Measurements from ENCODE around the gene PDGFA.
"Not testable (repeated sequence)": the region's sequence is repeated elsewhere in the genome, so short reads cannot be mapped to it uniquely, and the experiment has no call there.

Gene PDGFA

DNA sequence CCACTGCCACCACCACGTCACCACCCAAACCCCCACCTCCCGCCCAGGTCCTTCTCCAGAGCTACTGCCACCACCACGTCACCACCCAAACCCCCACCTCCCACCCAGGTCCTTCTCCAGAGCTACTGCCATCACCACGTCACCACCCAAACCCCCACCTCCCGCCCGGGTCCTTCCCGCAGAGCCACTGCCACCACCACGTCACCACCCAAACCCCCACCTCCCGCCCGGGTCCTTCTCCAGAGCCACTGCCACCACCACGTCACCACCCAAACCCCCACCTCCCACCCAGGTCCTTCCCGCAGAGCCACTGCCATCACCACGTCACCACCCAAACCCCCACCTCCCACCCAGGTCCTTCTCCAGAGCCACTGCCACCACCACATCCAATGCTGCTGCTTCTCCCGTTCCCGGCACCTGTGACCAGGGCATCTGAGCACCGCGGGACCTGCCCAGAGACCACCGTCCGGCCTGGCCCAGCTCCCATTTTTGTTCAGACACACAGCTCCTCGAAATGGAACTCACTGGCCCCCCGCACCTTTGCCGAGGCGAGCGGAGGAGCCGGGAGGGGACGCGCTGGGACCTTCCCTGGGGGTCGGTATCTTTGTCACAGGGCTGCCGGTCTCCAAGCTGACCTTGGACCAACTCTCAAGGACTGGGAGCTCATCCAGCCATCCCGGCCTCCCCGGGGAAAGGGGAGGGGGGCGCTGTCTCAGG is 32.7 kb upstream of the PDGFA start:
- not testable (repeated sequence) for DNase-seq (ENCODE audit: low read depth)

DNA sequence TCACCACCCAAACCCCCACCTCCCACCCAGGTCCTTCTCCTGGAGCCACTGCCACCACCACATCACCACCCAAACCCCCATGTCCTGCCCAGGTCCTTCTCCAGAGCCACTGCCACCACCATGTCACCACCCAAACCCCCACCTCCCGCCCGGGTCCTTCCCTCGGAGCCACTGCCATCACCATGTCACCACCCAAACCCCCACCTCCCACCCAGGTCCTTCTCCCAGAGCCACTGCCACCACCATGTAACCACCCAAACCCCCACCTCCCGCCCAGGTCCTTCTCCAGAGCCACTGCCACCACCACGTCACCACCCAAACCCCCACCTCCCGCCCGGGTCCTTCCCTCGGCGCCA is 31.9 kb upstream of the PDGFA start:
- not testable (repeated sequence) for DNase-seq (ENCODE audit: low read depth)

DNA sequence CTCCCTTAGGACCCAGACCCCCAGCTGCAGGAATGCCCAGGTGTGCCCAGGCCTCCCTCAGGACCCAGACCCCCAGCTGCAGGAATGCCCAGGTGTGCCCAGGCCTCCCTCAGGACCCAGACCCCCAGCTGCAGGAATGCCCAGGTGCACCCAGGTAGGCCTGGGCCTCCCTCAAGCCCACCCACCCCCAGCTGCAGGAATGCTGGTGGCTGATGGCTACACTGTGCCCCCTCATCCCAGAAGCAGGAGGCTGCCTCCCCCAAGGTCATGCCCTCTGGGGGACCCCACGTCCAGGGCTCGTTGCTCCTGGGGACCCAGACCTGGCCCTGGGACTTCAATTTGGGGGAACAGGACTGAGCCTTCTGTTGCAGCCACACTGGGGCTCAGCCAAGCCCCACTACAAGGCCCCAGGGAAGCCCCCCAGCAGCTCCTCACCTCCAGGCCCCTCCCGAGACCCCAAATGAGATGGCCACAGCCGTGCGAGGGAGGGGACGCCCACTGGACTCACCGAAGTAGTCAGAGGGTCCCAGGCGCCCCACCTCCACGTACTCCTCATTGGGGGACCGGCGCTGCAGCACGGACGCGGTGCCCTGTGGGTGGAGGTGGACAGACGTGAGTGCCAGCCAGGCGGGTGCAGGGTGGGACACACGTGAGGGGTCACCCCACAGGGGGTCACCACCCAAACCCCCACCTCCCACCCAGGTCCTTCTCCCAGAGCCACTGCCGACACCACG is 31.4 kb upstream of the PDGFA start:
- DNase-seq (ENCODE audit: low read depth) = no peak

DNA sequence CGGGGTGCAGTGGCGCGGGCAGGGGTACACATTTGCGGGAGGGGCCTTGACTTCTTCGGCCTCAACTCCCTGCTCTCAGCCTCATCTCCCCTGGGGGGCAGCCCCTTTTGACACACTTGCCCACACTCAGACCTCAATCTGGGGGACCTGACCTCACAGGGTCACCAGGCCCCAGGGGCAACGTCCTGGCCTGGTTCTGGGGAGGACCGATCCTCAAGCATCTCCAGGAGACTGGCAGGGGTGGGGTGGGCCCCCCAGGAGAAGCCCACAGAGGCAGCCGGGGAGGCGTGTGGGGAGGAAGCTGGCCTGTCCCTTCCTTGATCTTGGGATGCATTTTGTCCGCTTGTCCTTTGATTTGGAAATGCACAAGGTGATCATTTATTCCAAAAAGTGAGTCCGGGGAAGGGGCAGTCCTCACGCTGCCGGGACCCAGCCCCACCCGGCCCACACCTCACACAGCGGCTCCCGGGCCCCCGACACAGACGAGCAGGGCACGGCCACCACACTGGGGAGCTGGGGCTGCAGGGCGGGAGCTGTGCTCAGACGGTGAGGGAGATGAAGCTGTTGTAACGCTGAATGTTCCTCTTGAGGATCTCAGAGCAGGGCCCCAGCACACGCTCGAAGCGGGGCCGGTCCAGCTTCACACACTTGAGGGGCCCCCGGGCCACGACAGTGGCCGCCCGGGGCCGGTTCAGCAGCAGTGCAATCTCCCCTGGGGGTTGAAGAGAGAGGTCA is 30.4 kb upstream of the PDGFA start:
- DNase-seq (ENCODE audit: low read depth) = no peak

DNA sequence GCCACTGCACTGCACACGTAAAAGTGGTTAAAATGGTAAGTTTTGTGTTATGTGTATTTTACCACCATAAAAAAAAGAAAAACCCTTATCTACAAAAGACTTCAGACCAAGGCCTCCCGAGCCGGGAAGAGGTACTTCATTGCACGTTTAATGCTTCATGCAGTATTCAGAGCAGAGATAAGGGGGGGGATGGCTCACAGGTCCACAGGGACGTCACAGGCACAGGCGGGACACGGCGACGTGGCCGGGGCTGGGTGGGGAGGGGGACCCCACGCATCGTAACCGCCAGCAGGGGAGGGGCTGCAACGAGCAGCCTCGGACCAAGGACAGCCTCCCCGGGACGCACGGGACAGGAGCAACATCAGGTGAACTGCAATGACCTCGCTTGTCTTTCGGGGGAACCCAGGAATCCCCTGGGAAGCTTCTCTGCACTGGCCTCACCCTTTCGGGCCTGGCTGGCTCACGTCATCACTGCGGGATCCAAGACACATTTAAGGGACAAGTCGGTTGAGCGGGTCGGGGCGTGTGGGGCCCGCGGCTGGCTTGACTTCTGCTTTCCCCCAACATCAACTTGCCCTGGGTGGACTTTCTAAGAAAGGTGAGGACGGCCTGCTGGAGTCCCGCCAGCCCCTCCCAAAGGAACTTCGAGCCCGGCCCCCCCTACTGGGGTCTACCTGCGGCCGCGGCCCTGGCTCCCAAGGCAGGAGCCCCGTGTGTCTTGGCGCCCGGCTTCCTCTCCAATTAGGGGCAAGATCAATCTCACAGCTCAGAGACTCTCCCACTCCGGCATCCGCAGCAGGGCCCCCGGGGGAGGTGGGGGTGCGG is 29.6 kb upstream of the PDGFA start:
- DNase-seq (ENCODE audit: low read depth) = no peak

DNA sequence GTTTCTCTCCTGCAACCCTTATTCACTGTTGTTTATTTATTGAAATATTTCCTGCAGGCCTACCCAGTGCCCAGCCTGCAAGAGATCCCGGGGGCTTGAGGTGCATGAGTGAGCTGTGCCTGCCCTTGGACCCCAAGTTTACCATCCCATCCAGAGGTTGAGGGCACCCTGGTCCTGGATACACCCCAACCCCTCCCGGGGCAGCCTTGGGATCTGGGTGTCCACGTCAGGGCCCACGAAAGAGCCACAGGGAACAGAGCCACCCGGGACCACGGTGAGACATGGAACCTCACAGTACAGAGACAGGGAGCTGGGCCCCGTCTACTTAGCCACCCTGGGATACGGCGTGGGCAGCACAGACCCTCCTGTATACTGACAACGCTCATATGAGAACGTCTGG is 28.8 kb upstream of the PDGFA start:
- DNase-seq (ENCODE audit: low read depth) = no peak

DNA sequence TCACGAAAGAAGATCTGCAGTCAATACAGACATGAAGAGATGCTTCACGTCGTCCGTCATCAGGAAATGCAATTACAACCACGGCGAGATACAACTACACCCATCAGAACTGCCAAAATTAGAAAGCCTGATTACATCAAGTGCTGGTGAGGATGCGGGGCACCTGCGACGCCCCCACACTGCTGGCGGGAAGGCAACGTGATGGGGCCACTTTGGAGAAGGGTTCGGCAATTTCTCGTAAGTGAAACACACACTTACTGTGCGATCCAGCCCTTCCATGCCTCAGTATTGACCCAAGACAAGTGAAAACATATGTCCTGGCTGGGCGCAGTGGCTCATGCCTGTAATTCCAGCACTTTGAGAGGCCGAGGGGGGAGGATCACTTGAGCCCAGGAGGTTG is 25.8 kb upstream of the PDGFA start:
- DNase-seq (ENCODE audit: low read depth) = no peak

DNA sequence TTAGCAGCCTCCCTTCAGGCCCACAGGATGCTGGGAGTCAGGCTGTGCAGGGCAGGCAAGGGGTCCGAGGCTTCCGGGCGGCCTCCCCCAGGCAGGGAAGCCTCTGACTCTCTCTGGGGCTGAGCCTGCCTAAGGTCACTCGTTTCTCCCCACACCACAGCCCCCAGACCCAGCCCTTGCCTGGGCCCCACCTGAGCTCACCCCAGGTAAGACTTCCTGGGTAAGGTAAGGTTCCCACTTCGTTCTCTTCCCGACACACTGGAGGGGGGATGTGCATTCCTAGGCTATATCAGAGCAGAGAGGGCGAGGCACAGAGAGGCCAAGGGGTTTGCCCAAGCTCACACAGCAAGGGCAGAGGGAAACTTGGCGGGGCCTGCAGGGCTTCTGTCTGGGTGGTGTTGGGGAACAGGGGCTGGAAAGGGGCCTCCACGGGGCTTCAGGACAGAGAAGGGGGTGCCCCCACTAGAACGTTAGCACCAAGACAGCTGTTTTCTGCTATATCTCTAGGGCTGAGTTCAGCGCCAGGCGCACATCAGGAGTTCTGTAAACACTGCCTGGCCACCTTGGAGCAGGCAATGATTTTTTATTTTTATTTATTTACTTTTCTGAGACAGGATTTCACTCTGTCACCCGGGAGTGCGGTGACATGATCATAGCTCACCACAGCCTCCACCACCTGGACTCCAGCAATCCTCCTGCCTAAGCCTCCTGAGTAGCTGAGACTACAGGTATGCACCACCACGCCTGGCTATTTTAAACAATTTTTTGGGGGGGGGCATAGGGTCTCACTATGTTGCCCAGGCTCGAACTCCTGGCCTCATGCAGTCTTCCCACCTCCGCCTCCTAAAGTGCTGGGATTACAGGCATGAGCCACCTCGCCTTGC is 24.9 kb upstream of the PDGFA start:
- DNase-seq (ENCODE audit: low read depth) = no peak

DNA sequence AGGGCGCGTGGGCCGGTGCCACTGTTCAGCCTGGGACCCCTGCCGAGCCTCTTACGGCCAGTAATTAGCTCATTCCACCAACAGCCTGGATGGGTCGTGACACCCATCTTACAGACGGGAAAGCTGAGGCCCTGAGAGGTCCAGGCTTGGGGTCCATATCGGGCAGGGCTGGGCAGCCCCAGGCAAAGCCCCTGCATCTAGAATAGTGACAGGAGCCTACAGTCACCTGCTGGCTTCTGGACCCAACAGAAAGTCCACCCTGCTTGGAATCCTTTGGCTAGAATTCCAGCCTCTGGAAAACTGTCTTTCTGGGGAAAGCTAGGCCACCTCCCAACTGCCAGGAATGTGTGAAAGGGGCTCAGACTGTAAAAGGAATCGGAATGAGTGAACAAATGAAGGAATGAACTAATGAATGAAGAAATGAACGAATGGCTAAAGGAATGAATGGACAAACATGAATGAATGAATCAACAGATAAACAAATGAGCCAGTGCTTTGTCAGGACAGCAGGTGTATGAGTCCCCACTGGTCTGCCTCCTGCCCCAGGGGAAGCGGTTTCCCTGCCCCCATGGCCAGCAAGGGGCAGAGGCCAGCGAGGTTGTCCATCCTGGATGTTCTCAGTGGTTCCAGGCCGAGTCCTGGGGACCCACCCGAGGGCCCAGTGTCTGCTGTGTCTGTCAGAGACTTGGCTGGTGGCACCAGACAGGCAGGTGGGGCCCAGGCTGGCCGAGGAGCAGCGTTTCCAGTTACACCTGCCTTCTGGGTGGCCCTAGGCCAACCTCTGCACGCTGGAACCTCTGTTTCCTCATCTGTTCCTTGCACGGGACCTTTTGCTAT is 24.1 kb upstream of the PDGFA start:
- no peak for DNase-seq (ENCODE audit: low read depth)

DNA sequence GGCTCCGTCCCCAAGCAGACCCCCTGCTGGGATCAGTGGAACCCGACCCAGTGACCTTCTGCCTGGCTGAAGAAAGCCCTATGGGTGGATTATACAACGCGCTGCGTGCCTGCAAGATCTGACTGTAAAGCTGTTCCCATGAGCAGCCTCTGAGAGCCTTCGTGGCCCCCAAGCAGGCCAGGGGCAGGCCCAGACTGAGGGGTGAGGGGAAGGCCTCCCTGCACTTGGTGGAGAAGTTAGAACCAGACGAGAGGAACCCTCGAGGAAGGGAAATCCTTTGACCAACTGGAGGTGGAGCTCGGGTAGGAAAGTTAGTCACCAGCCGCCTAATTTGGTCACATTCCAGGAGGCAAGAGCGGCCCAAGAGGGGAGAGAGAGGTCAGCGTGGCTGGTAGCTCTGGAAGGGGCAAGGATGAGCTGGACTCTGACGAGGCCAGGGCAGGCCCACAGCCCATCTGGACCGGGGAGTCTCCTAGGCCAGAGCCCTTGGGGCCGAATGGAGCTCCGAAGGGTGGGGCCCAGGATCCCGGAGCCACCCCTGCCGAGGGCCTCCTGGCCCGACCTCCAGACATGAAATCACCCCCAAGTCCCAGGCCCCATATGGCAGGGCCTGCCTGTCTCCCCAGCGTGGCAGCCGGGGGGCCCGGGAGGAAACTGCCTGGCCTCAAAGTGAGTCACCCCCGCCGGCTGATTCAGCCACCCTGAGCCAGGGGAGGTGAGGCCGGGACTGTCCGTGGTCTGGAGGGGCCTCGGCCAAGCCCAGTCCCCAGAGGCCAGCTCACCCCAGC is 23.3 kb upstream of the PDGFA start:
- peak; percentile 89 for DNase-seq (ENCODE audit: low read depth)

DNA sequence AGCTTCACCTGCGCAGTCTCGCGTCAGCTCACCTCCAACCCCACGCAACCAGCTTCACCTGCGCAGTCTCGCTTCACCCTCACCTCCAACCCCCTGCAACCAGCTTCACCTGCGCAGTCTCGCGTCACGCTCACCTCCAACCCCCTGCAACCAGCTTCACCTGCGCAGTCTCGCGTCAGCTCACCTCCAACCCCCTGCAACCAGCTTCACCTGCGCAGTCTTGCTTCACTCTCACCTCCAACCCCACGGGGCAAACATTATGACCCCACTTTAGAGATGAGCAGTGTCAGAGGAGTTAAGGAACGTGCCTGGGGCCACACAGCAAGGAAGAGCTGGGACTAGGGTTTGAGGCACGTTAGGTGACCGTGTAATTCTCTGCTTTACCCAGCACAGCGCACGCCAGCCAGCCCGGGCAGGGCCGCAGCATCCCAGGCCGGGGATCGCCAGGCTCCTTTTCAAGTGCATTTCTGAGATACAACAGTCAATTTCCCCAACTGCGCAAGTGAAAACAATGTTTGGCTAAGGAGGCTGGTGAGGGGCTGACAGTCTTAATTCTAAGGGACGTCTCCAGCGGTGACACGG is 22.6 kb upstream of the PDGFA start:
- no peak for DNase-seq (ENCODE audit: low read depth)

DNA sequence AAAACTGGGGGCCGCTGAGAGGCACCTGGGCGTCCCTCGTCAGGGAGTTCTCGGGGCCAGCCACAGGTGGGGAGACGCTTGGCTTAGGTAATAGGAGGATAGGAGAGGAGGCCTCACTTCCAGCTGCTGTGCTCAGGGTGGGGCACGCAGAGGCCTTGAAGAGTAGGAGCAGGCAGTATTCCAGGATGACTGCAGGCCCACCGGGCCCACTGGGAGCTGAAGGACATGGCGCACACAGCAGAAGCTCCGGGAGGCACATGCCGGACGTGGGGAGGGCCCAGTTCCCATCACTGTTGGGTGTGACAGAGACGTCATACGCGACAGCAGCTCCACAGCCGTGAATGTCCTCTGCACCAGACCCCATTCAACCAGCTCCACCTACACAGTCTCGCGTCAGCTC is 22.0 kb upstream of the PDGFA start:
- DNase-seq (ENCODE audit: low read depth) = no peak

DNA sequence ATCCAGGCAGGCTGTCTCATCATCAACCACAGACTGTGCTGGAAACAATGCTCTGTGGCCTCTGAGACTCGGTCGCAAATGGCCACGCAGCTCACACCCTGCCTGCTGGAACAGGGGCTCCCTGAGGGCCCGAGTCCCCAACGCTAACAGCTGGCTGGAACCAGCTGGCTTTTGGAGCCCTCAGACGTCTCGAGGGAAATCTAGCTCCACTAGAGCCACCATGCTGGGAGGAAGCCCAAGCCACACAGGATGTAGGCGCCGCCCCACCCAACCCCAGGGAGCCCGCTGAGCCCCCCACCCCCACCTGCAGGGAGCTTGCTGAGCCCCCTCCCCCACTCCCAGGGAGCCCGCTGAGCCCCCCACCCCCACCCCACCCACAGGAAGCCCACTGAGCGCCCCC is 21.4 kb upstream of the PDGFA start:
- DNase-seq (ENCODE audit: low read depth) = no peak

DNA sequence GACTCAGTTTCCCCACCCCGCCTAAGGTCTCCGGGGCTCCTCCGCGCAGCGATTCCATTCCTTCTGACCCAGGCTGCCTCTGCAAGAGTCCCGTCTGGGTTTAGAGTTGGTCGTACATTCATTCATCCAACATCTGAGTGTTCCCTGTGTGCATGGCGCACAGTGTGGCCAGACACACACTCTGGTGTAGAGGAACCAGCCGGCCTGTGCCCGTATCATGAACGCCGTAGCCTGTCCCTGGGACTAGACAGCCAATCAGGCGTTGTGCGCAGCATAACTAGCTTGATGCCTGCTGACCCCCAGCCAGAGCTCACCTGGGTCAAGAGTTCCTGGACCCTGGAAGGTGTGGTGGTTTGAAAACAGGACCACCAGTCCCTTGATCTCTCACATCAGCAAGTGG is 20.9 kb upstream of the PDGFA start:
- DNase-seq (ENCODE audit: low read depth) = no peak

DNA sequence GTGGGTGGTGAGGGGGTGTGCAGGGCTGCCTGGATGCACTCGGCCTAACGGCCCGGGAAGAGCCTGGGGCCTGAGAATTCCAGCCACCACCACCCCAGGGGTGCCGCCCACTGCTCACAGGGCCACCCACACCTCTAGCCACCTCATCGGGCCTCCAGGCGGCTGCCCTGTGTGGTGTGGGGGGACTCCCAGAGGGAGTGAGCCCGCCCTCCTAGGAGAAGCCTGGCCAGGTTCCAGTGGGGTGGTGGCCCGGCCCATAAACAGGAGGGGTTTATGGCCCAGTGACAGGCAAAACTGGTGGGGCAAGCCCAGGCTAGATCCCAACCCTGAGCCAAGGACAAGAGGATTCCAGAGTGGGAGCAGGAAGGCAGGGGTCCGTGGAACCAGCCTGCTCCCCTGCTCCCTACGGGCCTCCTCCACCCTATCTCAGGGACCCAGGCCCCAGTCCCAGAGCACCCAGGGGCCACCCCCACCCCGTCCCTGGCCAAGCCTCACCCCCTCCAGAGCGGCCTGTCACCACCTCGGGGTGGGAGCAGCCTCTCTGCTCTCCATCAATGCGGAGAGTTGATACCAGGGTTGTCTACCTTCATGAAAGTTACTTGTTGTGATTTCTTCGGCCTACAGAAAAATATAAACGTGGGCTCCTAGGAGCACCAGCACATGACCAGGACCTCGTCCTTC is 20.2 kb upstream of the PDGFA start:
- DNase-seq (ENCODE audit: low read depth) = no peak

DNA sequence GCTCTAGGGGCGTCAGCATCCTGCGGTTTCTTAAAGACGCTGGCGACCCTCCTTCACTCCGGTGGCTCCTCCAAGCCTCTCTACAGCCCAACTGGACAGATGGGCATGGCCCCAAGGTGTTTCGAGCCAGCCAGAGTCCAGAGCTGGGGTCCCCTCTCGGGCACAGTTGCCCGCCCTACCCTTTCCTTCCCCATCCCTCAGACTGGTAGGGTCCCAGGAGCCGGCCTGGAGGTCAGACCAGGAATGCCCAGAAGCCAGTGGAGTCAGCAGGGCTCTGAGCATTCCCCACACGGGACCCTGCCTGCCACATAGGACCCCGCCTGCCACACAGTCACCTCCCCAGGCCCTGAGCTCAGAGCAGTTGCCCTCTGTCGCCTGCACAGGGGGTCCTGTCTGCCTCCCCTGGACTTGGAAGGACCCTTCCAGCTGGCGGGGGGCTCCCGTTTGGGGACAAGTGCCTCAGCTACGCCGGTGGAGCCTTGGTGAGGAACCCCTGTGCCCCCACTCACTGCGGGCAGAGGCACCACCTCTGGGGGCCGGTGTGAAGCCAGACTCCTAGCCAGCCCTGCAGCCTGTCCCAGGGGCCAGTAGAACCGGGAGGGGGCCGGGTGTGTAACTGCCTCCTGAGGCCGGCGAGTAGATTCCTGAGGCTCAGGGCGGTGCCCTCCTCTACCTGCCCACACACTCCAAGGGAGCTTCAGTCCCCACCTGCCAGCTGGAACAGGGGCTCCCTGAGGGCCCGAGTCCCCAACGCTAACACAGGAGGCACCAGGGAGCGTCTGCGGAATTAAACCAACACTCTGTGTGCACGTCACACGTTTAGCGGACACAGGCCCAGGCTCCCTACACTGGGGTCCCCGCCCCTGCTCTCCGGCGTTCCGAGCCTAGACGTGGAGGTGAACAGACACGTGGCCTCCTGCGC is 19.4 kb upstream of the PDGFA start:
- DNase-seq (ENCODE audit: low read depth) = no peak

DNA sequence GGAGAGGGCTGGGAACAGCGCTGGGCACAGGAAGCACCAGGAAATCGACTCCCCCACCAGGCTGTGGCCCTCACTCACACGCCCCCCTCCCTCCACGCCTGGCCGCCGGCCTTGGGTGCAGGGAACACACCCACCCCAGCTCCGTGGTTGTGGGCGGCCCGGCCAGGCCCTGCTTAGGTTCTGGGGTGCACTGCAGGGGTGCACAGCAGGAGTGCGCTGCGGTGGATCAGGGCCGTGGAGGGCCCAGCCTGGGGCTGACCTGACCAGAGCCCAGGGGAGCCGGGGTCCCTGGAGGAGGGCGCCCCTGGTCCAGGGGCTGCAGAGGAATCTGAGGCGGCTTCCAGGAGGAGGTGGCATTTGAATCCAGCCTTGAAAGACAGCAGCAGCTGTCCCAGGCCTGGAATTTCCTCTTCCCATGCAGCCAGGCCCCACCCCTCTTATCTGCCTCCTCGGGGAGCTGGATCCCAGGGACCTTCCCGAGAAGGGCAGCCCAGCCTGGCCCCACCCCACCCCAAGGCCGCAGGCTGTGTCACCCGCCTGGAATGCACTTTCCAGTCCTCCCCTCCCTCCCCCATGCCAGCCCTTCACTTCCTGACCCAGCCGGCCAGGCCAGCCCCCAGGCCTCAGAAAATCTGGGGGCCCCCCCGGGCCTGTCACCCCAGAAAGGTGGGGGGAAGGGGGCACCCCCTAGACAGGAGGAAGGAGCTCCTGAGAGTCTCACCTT is 18.4 kb upstream of the PDGFA start:
- DNase-seq (ENCODE audit: low read depth) = peak; percentile 73
